GM21515 (cell line): ENCODE data around the gene PRKG1.

Source experiments
- ATAC-seq: cut with Tn5 transposase; IDR thresholded peaks from one replicate; pipeline ENCODE4 v1.9.1; 2021; ENCODE audit not compliant: unreplicated experiment

Gene PRKG1

GRCh38 chr10:51896849-51897248, 822.6 kb downstream of the PRKG1 start:
- no peak for ATAC-seq

GRCh38 chr10:51897560-51897959, 823.3 kb downstream of the PRKG1 start:
- ATAC-seq: no peak

GRCh38 chr10:51900180-51900579, 825.9 kb downstream of the PRKG1 start:
- no peak for ATAC-seq

GRCh38 chr10:51903675-51904074, 829.4 kb downstream of the PRKG1 start:
- no peak for ATAC-seq

- no peak for ATAC-seq
These were observed 830.7 kb downstream of the PRKG1 start for GRCh38 chr10:51905032-51905431.

GRCh38 chr10:51907361-51907760, 833.1 kb downstream of the PRKG1 start:
- ATAC-seq: no peak

- ATAC-seq: no peak
These were observed 835.9 kb downstream of the PRKG1 start for GRCh38 chr10:51910189-51910588.

GRCh38 chr10:51910596-51910995, 836.3 kb downstream of the PRKG1 start:
- no peak for ATAC-seq

GRCh38 chr10:51911723-51912122, 837.4 kb downstream of the PRKG1 start:
- no peak for ATAC-seq

GRCh38 chr10:51915031-51915542, 840.8 kb downstream of the PRKG1 start:
- ATAC-seq: no peak

GRCh38 chr10:51918440-51918839, 844.2 kb downstream of the PRKG1 start:
- no peak for ATAC-seq

GRCh38 chr10:51918884-51919325, 844.6 kb downstream of the PRKG1 start:
- ATAC-seq: peak; percentile 59

- ATAC-seq: no peak
These were observed 846.4 kb downstream of the PRKG1 start for GRCh38 chr10:51920672-51921071.

GRCh38 chr10:51924359-51924758, 850.1 kb downstream of the PRKG1 start:
- no peak for ATAC-seq

- no peak for ATAC-seq
These were observed 852.0 kb downstream of the PRKG1 start for GRCh38 chr10:51926337-51926736.

- ATAC-seq: no peak
These were observed 853.9 kb downstream of the PRKG1 start for GRCh38 chr10:51928162-51928561.

GRCh38 chr10:51932530-51932929, 858.2 kb downstream of the PRKG1 start:
- no peak for ATAC-seq

- no peak for ATAC-seq
These were observed 860.1 kb downstream of the PRKG1 start for GRCh38 chr10:51934373-51934772.

- ATAC-seq: no peak
These were observed 861.1 kb downstream of the PRKG1 start for GRCh38 chr10:51935341-51935740.

GRCh38 chr10:51937308-51938140, 863.2 kb downstream of the PRKG1 start:
- ATAC-seq: no peak

- no peak for ATAC-seq
These were observed 876.2 kb downstream of the PRKG1 start for GRCh38 chr10:51950371-51950995.

GRCh38 chr10:51950996-51951555, 876.8 kb downstream of the PRKG1 start:
- ATAC-seq: no peak
